Thyroid gland (tissue), 4 donors: Measurements from ENCODE around the gene CNNM3. TPM values are rescaled to one million over a fixed set of nuclear protein-coding genes. Genes with fewer than 3 reads are reported as not detected.

Source experiments
- DNase-seq, 2 donors: peaks; one replicate each; pipeline ENCODE4 v3.0.0-alpha.2; 2019
- H3K27ac ChIP-seq, 3 donors: fragments of 200-600 bp; sonication (generic); 1 replicate in 2 of 3; 2 replicates in 1 of 3; pipeline ENCODE4 v1.5.1; 2016 to 2019; ENCODE audit warnings: mild to moderate bottlenecking in 1 of 3, moderate library complexity in 1 of 3
- H3K27me3 ChIP-seq: fragments of 200-600 bp; sonication (generic); one replicate; pipeline ENCODE4 v1.5.1; 2019
- H3K36me3 ChIP-seq, 2 donors: fragments of 200-600 bp; sonication (generic); one replicate each; pipeline ENCODE4 v1.5.1; 2016 to 2019
- H3K4me1 ChIP-seq, 2 donors: fragments of 200-600 bp; sonication (generic); one replicate each; pipeline ENCODE4 v1.5.1; 2017 to 2019
- H3K4me3 ChIP-seq, 3 donors: fragments of 200-600 bp; sonication (generic); replicated peaks in 1 of 3; 1 replicate in 2 of 3; 2 replicates in 1 of 3; pipeline ENCODE4 v1.5.1; 2016; ENCODE audit warnings: mild to moderate bottlenecking in 1 of 3
- H3K9me3 ChIP-seq: fragments of 200-600 bp; sonication (generic); one replicate; pipeline ENCODE4 v1.5.1; 2017
- POLR2A ChIP-seq, 2 donors: fragments of 450-650 bp; IDR thresholded peaks; one replicate each; pipeline ENCODE4 v1.6.1; 2017; ENCODE audit warnings: antibody characterized with exemption in 2 of 2, mild to moderate bottlenecking in 2 of 2, moderate library complexity in 1 of 2
- WGBS, 2 donors: methylation state at CpG; one replicate each; pipeline ENCODE4 v1.1.5; 2017; 5-methylcytosine and 5-hydroxymethylcytosine counted together
- intact Hi-C: fragments of 100-400 bp; cut with DNase I; formaldehyde crosslinking; loops from one replicate; pipeline ENCODE4 v1.15.1; 2023
- total RNA-seq, 4 donors: library from RNA; depleted of rRNA; stranded (reverse); fragments of >200 nt; gene quantifications; one replicate each; pipeline ENCODE4 v1.2.3, GENCODE V29; 2016
- TF ChIP-seq, protein P1 (sequence below), 6 experiments: fragments of 200-600 bp in 3 of 6; fragments of 450-650 bp in 3 of 6; sonication (generic) in 3 of 6; IDR thresholded peaks; one replicate each; pipeline ENCODE4 v1.5.1; 2016 to 2019; ENCODE audit warnings: antibody characterized with exemption in 6 of 6, mild to moderate bottlenecking in 2 of 6, inconsistent platforms in 1 of 6, moderate library complexity in 1 of 6

CNNM3 gene
- total RNA-seq, 4 donors from 2014 or later, result 18.2 to 22.8 (median 20.4) TPM

DNA sequence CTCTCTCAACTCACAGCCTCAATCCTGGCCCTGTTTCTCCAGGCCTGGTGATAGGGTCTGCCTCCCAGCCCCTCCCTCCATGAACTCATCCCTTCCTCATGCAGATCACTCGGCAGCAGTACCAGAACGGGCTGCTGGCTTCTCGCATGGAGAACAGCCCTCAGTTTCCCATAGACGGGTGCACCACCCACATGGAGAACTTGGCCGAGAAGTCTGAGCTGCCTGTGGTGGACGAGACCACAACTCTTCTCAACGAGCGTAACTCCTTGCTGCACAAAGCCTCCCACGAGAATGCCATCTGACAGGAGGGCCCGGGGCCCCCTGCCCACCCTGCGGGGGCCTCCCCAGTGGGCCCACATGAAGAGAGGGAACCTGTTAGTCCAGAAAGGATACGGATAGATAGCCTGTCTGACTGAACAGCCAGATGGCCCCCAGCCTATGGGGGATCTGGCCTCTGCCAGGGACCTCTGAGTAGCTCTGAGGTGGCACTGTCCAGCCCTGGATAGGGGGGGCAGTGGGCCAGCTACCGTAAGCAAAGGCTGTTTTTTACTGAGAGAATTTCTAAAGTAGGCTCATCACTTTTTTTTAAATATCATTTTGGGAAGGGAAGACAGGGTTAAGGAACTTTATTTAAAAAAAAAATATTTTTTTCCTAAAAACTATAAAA lies 6.7 kb upstream of the CNNM3 start:
- TF ChIP-seq, protein P1, sequence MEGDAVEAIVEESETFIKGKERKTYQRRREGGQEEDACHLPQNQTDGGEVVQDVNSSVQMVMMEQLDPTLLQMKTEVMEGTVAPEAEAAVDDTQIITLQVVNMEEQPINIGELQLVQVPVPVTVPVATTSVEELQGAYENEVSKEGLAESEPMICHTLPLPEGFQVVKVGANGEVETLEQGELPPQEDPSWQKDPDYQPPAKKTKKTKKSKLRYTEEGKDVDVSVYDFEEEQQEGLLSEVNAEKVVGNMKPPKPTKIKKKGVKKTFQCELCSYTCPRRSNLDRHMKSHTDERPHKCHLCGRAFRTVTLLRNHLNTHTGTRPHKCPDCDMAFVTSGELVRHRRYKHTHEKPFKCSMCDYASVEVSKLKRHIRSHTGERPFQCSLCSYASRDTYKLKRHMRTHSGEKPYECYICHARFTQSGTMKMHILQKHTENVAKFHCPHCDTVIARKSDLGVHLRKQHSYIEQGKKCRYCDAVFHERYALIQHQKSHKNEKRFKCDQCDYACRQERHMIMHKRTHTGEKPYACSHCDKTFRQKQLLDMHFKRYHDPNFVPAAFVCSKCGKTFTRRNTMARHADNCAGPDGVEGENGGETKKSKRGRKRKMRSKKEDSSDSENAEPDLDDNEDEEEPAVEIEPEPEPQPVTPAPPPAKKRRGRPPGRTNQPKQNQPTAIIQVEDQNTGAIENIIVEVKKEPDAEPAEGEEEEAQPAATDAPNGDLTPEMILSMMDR (IDR thresholded peaks at IDR 0.05), result no peak
- no peak for TF ChIP-seq POLR2A (IDR thresholded peaks at IDR 0.05)

DNA sequence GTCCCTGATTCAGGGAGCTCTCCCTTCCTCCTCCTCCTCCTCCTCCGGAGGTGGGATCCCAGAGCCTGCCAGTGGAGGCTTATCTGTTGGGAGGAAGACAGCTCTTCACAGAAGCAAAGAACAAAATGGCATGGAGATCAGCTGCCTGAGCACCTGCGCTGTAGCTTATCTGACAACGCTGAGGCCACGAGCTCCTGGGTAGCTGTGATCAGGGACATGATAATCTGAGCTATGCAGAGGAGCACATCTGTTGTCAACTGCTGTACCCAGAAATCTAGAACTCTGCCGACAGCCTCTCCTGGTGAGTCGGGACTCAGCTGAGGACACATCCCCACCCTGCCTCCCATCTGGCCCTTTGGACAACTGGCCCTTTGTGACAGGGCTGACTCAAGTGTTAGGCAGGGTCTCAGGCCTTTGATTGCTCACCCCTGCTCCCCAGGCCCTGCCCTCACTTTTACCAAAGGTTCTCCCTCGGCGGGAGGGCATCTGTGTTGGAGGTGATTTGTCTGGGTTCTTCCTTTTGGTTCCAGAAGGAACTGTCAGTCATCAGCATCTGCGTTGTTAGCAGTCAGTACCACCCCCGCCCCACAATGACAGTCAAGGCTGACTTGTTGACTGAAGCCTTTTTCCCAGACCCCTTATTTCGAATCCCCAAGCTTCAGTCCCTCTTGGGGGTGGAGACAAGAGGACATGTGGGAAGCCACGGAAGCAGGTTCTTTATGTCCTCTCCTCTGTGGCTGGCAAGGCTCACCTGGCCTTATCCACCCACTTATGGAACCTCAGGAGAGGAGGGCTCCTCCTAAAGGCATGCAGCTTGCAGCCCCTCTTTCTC lies 5.9 kb upstream of the CNNM3 start:
- Histone ChIP-seq H3K4me1 (peaks cover 0 to 2% of the 10 kb centered on the region in 2 donors), H3K4me3 (no peak overlapping the region), H3K27me3 (no peaks in the 10 kb centered on the region), H3K9me3 (no peaks in the 10 kb centered on the region), H3K27ac (no peak overlapping the region), H3K36me3 (peaks cover 6 to 7% of the 10 kb centered on the region in 2 donors)
- no peak for DNase-seq
- WGBS, 2 donors, result 92% methylated on average over 11 to 12 of the region's 12 CpGs
- TF ChIP-seq, protein P1 (IDR thresholded peaks at IDR 0.05), result no peak
- TF ChIP-seq POLR2A (IDR thresholded peaks at IDR 0.05), result no peak
- intact Hi-C loops, result loop anchor here (10.0 kb wide), 2 partner anchors 175 to 285 kb away; partner anchors contain the start of gene KANSL3

More for the DNA sequence above, 6.7 kb upstream of the CNNM3 start:
- intact Hi-C loops, result loop anchor here (10.0 kb wide), 2 partner anchors 175 to 285 kb away; partner anchors contain the start of gene KANSL3
- no peaks in the 10 kb centered on the region for H3K4me1 ChIP-seq
- H3K27ac ChIP-seq, result no peak overlapping the region
- H3K27me3 ChIP-seq, result no peaks in the 10 kb centered on the region
- H3K9me3 ChIP-seq, result no peaks in the 10 kb centered on the region
- H3K36me3 ChIP-seq, result peaks cover 6 to 7% of the 10 kb centered on the region in 2 donors
- WGBS, 2 donors, result 85 to 89% methylated on average over 12 to 13 of the region's 13 CpGs
- no peak for DNase-seq
- no peak overlapping the region for H3K4me3 ChIP-seq

DNA sequence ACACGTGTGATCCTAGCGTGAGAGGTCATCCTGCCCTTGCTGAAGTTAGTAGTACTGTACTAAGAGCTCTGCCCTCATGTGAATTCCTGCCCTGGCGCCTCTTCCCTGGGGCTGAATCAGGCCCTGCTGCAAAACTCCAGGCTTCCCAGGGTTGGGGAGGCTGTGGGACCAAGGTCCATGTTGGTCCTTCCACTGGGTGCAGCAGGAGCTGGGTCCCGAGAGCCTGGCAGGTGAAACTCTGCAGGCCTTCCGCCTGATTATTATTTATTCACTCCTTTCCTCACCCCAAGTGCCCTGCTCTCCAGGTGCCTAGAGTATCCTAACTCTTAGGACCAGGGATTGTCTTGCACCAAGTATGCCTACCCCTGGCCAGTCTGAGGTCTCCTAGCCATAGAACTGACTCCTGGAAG lies 5.3 kb upstream of the CNNM3 start:
- H3K4me1 ChIP-seq, result peaks cover 0 to 6% of the 10 kb centered on the region in 2 donors
- H3K4me3 ChIP-seq, result no peak overlapping the region
- H3K9me3 ChIP-seq, result no peaks in the 10 kb centered on the region
- TF ChIP-seq, protein P1 (IDR thresholded peaks at IDR 0.05), result no peak
- TF ChIP-seq POLR2A (IDR thresholded peaks at IDR 0.05), result no peak
- WGBS, 2 donors, result 89% methylated on average over 5 of the region's 5 CpGs
- no peak overlapping the region for H3K27ac ChIP-seq
- no peaks in the 10 kb centered on the region for H3K27me3 ChIP-seq
- no peak for DNase-seq
- intact Hi-C loops, result no loop called here
- peaks cover 6 to 7% of the 10 kb centered on the region in 2 donors for H3K36me3 ChIP-seq

DNA sequence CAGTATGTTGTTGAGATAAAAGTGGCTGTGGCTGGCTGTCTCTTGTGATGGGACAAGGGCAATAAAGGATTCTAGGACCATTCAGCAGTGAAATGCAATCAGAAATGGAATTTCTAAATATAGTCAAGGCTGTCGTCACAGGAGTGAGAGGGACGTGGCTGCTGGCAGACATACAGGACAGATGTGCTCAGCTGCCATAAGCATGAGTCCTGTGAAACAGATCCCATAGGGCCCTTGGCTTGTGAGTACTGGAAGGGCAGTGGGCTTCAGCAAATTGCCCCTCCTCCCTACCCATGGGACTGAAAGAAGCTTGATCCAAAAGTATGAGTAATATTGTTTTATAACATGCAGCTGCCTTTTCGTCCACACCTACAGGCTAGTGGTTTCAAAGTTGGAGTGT lies 4.2 kb upstream of the CNNM3 start:
- Histone ChIP-seq H3K4me3 (no peak overlapping the region), H3K27me3 (no peaks in the 10 kb centered on the region), H3K9me3 (no peaks in the 10 kb centered on the region), H3K4me1 (peaks cover 0 to 6% of the 10 kb centered on the region in 2 donors), H3K27ac (no peak overlapping the region), H3K36me3 (peaks cover 6 to 7% of the 10 kb centered on the region in 2 donors)
- intact Hi-C loops, result no loop called here
- WGBS, 2 donors, result 65 to 75% methylated on average over 3 of the region's 3 CpGs
- TF ChIP-seq, protein P1 (IDR thresholded peaks at IDR 0.05), result no peak
- TF ChIP-seq POLR2A (IDR thresholded peaks at IDR 0.05), result no peak
- no peak for DNase-seq
